CD4-positive, alpha-beta T cell treated with Interferon alpha-2 for 1 hour (primary cell): ENCODE results near the gene MPST.

Experiments
- DNase-seq, 2 donors: peaks; one replicate each; pipeline ENCODE4 v3.0.0-alpha.2; 2020 to 2022

MPST gene

DNA sequence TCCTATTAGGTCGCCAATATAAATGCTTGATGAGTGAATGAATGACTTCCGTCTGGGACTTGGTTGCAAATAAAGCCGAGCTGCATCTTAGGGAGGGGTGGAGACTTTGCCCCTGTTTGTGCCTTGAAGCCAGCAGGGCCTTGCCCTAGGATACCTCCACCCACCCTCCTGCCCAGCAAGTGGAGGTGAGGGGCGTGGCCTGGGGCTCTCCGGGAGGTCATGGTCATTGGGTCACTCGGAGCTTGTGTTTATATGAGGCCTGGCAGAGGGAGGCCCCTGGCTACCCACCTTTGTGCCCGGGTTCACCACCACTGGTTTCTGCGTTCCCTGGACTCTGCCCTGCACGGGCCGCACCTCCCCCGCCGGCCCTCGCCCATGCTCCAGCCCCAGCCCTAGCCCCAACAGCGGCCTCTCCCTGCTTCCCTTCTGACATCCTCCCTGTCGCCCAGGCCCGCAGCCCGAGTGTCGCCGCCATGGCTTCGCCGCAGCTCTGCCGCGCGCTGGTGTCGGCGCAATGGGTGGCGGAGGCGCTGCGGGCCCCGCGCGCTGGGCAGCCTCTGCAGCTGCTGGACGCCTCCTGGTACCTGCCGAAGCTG is 4.3 kb downstream of the MPST start:
- DNase-seq, result no peak

DNA sequence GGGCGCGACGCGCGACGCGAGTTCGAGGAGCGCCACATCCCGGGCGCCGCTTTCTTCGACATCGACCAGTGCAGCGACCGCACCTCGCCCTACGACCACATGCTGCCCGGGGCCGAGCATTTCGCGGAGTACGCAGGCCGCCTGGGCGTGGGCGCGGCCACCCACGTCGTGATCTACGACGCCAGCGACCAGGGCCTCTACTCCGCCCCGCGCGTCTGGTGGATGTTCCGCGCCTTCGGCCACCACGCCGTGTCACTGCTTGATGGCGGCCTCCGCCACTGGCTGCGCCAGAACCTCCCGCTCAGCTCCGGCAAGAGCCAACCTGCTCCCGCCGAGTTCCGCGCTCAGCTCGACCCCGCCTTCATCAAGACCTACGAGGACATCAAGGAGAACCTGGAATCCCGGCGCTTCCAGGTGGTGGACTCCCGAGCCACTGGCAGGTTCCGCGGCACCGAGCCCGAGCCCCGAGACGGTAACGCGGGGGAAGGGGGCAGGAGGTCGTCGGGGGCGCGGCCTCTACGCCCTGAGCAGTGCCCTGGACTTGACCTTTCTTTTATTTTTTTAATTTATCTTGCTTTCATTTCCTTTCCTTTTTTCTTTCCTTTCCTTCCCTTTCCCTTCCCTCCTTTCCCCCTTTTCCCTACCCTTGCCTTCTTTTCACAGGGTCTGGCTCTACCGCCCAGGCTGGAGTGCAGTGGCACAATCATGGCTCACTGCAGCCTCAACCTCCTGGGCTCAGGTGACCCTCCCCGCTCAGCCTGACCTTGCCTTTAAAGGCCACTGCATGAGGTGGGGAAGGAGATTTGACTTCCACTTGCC is 5.0 kb downstream of the MPST start:
- DNase-seq, result no peak

DNA sequence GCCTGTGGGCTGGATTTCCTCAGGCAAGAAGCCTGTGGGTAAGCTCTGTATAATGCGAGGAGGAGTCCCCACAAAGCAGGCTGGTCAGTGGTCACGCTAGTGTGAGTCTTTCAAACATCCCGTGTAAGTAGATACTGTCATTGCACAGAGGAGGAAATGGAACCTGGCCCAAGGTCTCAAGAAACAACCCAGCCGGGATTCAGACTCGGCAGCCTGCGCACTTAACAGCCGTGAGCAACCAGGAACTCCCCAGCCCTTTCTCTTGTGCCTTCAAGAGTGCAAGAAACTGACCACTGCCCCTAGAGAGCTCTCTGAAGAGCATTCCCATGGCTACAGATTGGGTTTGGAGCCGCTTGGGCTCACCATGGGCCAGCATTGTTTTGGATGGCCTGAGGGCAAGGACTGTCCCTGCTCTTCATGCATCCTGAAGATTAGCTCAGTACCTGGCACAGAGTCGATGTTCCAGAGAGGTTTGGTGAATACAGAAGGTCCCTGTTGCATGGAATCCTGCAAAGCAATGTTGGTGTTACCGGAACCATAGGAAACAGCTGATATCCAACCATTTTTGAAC is 6.0 kb downstream of the MPST start:
- DNase-seq, result no peak

DNA sequence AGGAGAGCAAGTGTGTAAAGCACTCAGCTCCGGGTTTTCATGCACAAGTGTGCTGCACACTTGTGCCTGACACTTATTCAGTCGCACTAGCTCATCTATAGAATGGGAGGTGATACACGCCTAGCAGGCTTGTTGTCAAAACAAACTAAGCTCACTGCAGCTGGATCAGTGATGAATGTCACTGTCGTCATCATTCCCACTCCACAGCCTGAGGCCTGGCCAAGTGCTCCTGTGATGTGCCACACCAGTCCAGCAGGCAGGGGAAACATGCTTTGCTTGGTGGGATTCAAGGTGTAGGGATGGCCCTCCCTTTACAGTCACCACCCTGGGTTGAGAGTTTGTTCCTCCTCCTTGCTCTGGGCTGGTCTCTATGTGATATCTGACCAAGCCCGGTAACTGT is 6.8 kb downstream of the MPST start:
- no peak for DNase-seq

DNA sequence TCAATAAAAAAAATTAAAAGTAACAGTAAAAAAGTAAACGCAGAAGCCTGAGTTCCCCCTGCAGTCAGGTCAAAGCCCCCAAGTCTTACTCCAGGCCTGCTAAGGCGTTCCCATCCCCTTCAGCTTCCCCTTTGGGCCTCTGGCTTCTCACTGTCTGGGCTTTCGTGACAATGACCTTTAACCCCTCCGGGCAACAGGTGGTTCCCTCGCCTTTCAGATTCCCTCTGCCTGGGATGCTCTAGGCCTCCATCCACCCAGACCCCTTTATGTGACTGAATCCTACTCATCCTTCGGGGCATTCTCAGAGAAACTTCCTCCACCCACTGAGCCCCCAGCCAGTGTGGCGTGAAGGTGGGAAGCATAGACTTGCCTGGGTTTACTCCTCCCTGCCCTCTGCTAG is 8.0 kb downstream of the MPST start:
- DNase-seq, result no peak

DNA sequence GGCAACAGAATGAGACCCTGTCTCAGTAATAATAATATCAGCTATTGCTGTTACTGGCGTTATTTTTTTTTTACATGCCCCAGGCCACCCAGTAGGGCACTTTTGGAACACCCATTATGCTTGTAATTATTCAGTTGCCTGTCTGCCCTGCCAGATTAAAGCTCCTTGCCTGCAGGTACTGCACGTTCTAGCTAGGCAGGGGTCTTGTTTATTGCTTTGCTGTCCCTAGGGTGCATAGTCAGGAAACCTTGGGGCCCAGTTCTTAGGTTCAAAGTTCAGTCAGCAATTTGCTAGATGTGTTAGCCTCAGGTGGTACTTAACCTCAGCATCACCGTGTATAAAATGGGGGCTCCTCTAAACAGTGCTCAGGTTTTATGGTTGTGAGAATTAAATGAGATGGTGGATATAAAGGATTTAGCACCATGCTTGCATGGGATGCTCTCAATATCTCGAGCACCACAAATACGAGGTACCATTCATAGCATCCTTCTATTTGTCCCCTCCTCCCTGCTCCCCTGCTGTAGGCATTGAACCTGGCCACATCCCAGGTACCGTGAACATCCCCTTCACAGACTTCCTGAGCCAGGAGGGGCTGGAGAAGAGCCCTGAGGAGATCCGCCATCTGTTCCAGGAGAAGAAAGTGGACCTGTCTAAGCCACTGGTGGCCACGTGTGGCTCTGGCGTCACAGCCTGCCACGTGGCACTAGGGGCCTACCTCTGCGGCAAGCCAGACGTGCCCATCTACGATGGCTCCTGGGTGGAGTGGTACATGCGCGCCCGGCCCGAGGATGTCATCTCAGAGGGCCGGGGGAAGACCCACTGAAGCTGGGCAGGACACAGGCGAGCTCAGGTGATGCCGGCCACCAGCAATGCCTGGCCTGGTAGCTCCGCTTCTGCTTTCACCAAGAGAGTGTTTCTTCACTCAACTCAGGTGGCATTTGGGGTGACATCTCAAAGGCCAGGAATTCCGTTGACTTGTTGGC is 9.4 kb downstream of the MPST start:
- DNase-seq, result no peak

DNA sequence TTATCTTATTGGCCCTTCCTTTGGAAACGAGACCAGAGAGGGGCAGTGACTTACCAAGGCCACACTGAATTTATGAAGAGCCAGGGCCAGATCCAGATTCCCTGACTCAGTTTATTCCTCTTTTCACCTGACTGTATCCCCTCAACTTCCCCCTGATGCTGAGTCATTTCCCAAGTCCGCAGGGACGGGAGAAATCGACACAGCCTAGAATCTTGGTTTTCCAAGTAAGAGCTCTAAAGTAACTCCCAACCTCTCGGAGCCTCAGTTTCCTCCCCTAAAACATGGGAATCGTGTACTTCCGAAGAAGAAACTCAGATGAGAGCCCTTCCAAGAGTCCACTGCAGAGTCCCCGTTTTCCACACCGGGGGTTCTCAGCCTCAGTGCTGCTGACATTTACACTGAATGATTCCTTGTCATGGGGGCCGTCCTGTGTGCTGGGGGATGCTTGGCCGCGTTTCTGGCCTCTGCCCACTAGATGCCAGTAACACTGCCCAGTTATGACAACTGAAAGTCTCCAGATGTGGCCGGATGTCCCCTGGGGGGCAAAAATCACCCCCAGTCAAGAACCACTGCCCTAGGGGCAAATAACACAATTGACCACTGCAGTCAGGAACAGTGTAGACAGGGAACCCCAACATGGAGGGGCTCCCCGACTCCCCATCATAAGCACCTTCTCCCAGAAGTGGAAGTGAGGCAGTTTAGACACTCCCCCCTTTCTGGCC is 11.2 kb downstream of the MPST start:
- DNase-seq, result no peak

DNA sequence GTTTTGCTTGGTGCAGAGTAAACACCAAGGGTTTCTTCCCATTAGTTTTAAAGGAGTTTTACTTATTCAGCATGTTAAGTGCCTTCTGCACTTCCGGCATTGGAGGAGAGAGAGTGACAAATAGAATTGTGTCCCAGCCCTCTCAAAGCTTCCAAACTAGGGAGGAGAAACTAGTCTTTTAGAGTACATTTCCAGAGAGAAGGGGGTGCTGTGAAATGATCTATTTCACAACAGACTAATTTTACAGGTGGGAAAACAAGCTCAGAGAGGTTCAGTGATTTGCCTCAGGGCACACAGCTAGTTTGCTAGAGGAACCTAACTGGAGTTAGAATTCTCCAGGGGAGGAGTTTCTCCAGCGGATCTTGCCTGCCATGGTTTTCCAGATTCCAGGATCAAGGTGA is 12.6 kb downstream of the MPST start:
- DNase-seq, result no peak

DNA sequence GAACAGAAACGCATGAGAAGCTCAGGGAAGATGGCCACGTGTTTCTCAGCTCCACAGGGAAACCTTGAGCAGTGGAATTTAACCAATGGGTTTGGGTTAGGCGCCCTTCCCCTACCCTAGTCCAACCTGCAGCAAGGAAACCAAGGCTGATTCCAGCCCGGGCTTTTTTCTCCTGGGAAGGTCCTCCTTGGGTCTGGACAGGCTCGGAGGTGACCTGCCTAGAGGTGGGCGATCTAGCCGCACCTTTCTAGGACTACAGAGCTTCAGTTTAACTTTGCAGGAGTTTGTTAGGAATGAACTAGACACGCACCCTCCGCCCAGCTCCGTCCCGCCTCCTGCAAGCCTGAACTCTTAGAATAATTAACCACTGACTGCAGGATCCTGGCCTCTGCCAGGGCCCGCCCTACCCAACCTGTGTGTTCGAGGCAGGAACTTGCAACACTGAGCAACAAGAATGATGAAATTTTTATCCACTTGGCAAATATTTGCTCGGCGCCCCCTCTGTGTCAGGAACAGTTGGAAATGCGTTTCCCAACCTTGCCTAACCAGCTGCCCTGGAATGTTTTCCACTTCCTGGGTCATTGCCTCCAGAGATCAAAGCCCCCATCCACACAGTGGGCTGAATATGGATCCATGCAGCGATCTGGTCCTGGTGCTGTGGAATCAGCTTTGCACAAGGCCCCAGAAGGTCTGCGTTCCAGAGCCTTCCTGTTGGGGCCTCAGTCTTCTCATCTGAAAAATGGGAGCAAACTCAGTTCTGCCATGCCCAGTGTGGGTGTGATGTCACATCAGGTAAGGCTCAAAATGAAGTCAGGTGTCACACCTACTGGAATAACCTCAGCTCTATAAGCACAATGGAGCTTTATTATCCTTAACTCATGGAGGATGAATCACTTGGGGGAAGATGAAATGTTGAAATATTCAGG is 13.3 kb downstream of the MPST start:
- no peak for DNase-seq

DNA sequence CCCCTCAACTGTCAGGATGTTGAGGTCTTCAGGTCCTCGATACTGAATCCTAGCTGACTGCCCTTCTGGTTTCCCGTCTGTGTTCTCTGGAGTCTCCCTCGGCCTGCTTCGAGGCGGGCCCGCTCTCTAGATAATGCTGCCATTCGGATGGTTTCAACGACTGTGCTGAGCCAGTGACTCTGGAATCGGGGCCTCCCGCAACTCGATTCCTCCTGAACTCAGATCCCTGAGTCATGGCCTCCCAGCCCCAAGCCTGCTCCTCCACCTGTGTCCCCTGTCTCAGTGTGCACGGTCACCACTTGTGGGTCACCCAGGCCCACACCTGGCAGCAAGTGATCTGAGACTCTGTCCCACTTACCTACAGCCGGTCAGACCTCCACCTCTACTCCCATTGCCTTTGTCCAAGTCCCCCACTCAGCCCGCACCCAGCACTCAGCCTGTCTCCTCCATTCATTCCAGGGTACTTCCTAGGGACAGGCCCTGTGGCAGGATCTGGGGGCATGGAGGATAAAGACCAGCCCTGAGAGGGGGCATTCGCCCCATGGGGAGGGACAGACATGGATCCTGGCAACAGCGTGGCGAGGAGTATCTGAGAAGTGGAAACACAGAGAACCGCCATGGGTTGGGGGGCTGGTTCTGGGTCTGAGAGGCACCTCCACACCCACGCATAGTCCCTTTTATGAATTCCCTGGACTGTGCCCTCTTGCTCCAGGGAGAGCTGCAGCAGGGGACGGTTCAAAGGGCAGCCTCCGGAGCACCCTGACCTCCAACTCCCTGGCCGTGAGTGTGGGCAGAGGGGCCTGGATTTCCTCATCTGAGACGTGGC is 14.3 kb downstream of the MPST start:
- no peak for DNase-seq

DNA sequence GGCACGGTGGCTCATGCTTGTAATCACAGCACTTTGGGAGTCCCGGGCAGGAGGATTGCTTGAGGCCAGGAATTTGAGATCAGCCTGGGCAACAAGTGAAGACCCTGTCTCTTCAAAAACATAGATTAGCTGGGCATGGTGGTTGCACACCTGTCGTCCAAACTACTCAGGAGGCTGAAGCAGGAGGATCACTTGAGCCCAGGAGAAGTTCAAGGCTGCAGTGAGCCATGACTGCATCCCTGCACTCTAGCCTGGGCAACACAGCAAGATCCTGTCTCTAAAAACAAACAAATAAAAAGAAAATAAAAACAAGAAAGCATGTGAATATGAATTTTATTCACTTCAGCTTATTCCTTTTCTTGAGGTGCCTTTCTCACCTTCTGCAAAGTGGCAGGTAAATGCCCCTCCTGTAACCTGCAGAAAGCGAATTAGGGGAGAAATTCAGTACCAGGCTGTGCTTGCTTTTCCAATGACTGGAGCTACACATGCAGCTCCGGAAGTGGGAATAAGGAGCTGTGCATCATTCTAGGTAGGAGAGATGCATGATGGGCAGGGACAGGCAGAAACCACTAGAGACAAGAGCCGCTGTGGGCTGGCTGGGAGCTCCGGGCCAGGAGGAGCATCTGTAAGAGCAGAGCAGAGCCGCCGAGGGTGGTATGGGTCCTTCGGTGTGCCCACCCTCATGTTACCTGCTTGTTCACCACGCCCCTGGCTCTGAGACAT is 17.3 kb downstream of the MPST start:
- DNase-seq, result no peak

DNA sequence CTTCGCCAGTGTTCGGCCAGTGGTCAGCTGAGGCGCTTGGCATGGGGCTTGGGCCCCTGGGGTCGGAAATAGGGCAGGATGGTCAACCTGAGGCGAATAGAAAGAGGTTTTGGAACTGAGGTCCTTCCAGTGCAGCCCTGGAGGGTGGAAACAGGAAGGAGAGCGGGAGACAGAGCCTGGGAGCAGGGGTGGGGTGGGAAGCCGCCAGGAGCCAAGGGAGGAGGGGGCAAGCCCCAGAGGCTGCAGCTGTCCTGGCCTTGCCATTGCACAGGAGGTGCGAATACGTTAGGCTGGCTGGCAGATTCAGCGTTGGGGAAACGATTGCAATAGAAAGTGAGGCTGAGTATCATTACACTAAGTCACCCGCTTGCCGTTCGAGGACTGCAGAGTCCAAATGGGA is 18.1 kb downstream of the MPST start:
- no peak for DNase-seq

DNA sequence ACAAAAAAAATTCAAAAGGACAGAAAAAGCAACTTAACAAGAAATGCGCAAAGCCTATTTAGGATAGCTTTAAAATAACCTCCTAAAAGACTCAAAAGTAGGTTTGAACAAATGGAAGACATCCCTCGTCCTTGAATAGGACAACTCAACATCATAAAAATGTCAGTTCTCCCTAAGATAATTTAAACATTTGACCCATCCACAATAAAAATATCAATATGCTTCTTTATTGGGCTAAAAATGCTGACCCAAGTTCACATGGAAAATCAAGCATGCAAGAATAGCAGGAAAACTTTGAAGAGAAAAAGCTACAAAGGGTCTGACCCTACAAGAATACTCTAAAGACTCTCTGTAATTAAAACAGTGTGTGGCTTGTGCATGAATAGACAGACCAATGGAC is 19.9 kb downstream of the MPST start:
- DNase-seq, result no peak

DNA sequence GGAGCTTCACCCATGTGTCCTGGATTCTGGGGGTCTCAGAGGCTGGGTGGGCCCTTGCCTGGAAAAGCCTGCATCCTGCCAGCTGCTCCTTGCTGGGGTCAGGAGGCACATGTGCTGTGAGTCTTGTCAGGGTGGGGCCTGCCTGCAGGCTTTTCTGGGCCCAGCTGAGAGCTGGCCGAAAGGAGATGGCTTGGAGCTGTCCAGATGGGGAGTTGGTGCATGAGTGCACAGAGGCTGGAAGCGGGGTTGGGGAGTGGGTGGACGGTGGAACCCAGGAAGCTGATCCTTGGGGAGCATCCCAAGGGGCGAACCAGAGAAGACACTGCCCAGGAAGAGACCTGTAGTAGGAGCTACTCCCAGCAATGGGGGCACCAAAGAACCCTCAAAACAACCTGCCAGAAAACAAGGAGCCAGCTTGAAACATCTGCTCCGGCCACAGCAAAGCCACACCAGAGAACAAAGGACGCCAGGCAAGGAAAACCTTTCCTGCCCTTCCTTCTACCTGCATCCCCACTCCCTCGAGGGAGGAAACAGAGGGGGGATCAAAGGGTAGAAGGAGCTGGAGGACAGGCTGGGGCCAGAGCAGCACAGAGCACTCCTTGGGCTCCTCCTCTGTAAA is 23.8 kb downstream of the MPST start:
- DNase-seq, result no peak

DNA sequence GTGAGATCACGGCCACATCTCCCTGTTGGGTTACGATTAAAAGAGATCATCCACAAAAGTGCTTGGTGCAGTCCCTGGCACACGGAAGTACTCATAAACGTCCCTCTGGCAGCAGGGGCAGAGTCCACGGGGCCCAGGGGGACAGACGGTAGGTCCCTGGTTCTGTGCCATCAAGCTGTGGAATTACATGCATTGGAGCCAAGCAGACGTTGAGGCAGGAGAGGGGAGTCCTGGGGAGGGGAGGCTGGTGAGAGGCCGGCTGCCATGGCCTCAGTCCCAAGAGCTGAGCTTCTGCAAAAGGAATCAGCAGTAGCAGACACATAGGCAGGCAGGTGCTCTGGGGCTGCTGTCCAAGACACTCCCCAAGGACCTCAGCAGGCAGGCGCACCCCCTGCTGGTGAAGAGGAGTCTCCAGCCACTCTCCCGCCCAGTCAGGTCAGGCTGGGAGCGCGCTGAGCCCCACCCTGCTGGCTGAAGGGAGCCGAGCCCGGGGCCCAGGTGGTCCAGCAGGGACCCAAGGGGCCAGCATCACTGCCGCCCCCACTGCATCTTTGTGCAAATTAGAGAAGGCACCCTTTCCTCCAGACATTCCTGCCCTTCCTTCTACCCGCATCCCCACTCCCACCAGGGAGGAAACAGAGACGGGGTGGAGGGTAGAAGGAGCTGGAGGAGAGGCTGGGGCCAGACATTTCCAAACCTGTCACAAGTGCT is 24.4 kb downstream of the MPST start:
- peak; percentile 45 to 51 for DNase-seq

DNA sequence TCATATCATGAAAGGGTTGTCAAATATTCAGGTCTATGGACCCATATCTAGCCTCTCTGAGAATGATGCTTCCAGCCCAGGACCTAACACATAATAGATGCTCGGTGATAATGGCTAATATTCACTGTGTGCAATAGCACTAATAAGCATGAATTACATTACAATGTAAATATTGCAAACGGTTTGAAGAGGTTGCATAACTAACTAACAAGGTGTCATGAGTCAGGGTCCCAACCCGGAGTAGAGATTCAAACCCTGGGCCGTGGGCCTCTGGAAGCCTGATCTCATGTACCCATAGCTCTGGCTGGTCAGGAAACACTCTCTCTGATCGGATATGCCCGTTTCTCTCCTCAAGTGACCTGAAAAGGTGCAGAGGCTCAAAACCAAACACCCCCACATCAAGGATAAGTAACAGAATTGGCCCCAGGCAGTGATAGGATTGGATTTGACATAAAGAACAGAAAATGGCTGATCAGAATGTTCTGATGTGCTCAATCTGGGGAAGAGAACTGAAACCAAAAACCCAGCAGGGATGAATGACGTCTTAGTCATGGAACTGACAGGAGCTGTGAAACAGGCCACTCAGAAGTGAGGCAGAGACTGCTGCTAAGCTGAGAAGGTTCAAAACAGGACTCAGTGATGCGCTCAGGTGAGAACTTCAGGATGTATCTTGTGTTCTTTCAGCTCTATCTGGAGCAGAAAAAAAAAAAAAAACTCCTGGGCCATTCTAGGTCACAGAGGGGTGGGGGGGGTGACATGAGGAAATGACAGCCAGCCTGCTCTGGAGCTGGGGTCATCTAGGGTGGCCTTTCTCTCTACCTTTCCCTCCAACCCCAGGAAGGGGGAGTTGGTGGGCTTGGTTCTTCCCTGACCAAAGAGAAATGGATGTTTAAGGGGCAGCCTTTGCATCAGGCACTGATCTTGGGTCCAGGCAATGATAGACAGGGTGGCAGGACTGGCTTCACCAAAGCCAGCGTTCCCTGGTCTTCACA is 25.4 kb downstream of the MPST start:
- DNase-seq, result no peak

DNA sequence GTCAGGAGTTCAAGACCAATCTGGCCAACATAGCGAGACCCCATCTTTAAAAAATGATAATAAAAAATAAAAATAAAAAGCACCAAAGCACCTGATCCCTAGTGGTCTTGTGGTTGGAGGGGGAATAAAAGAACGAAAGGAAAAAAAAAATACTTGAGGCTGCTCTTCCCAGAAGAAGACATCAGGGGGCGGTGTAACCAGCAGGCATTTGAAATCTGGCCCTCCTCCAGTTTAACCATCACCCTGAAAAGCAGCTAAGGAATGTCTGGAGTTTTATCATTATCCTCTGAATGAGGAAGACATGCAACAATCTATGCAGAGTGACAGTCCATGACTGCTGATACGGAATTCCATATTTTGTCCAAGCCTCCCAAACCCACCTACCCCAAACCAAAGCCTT is 26.4 kb downstream of the MPST start:
- peak in 1 of 2 donors; percentile 11 for DNase-seq
